GM12878 (cell line): Measurements from ENCODE around the gene ABCC3. TPM values are rescaled to one million over a fixed set of nuclear protein-coding genes. Genes with fewer than 3 reads are reported as not detected.

Source experiments
- ATAC-seq: fragments of 200-7000 bp; cut with Tn5 transposase; 3 replicates; pipeline ENCODE4 v1.9.1; 2020; ENCODE audit warnings: mild to moderate bottlenecking, moderate library complexity
- BruUV-seq: library from RNA; stranded (reverse); fragments of 400-500 nt; replicated peaks from 2 replicates; lab custom pipeline; 2021; lab: Mats Ljungman, UMichigan
- CTCF ChIA-PET: fragments of 300-600 bp; sonication (Branson Sonifier 250); formaldehyde crosslinking; extraction: SDS; loops from one replicate; lab custom pipeline; 2021; ENCODE audit warnings: inconsistent platforms; lab: Yijun Ruan, JAX
- POLR2A ChIA-PET: fragments of 350-600 bp; formaldehyde crosslinking; extraction: SDS; loops from one replicate; lab custom pipeline; 2021; ENCODE audit warnings: inconsistent platforms; lab: Charles Lee
- RAD21 ChIA-PET: fragments of 300-600 bp; sonication (Branson Sonifier 250); formaldehyde crosslinking; loops from one replicate; lab custom pipeline; 2023; ENCODE audit warnings: antibody characterized with exemption; ENCODE audit not compliant: unreplicated experiment; lab: Charles Lee
- SMC1A ChIA-PET: fragments of 300-600 bp; sonication (Branson Sonifier 250); formaldehyde crosslinking; loops from one replicate; lab custom pipeline; 2023; ENCODE audit not compliant: unreplicated experiment, uncharacterized antibody; lab: Charles Lee
- DNase-seq: peaks from one replicate; pipeline ENCODE4 v3.0.0-alpha.2; 2011; ENCODE audit warnings: low read depth, low spot score
- FAIRE-seq: peaks from 3 replicates; lab custom pipeline; 2011; peaks lifted over from hg19 to GRCh38; lab: Jason Lieb, UNC
- H2AFZ ChIP-seq: 2 replicates; pipeline ENCODE4 v1.6.0; 2011; ENCODE audit warnings: low read depth, low read length, control low read depth; ENCODE audit not compliant: control insufficient read depth
- H3K27ac ChIP-seq: 2 replicates; pipeline ENCODE4 v1.5.1; 2011; ENCODE audit warnings: control low read depth; ENCODE audit not compliant: control insufficient read depth, insufficient read depth
- H3K27me3 ChIP-seq, 2 experiments: replicated peaks in 1 of 2; 2 replicates each; pipeline versions ENCODE4 v1.6.0 to v1.6.1; 2011; ENCODE audit warnings: low read length in 1 of 2; ENCODE audit not compliant: control insufficient read depth in 2 of 2, insufficient read depth in 2 of 2
- H3K36me3 ChIP-seq, 2 experiments: 2 replicates each; pipeline ENCODE4 v1.5.1; 2011; ENCODE audit warnings: low read length in 1 of 2; ENCODE audit not compliant: control insufficient read depth in 2 of 2, insufficient read depth in 2 of 2
- H3K4me1 ChIP-seq: 2 replicates; pipeline ENCODE4 v1.6.1; 2011; ENCODE audit warnings: mild to moderate bottlenecking, low read length, moderate library complexity, mixed read lengths; ENCODE audit not compliant: control insufficient read depth, insufficient read depth
- H3K4me2 ChIP-seq: 2 replicates; pipeline ENCODE4 v1.6.0; 2011; ENCODE audit warnings: control low read depth; ENCODE audit not compliant: control insufficient read depth, insufficient read depth
- H3K4me3 ChIP-seq: fragments of 200-600 bp; sonication (generic); 2 replicates; pipeline ENCODE4 v1.5.1; 2016
- H3K79me2 ChIP-seq: 2 replicates; pipeline ENCODE4 v1.6.0; 2011; ENCODE audit warnings: low read length; ENCODE audit not compliant: control insufficient read depth, insufficient read depth
- H3K9ac ChIP-seq: 2 replicates; pipeline ENCODE4 v1.8.0; 2011; ENCODE audit warnings: low read length, control low read depth, mixed read lengths; ENCODE audit not compliant: control insufficient read depth, insufficient read depth
- H3K9me3 ChIP-seq: replicated peaks from 3 replicates; pipeline ENCODE4 v1.5.1; 2011; ENCODE audit warnings: mild to moderate bottlenecking, low read length; ENCODE audit not compliant: control insufficient read depth, insufficient read depth
- H4K20me1 ChIP-seq: 2 replicates; pipeline ENCODE4 v1.6.0; 2011; ENCODE audit not compliant: control insufficient read depth, insufficient read depth
- CUX1 ChIP-seq: IDR thresholded peaks from 2 replicates; pipeline ENCODE4 v1.6.1; 2012; ENCODE audit warnings: improper control_type of control experiment, low read depth, low read length; ENCODE audit not compliant: insufficient replicate concordance
- FOS ChIP-seq: IDR thresholded peaks from 3 replicates; pipeline ENCODE4 v1.6.1; 2011; ENCODE audit warnings: borderline replicate concordance; ENCODE audit not compliant: insufficient read length; ENCODE audit errors: extremely low read depth
- NFYA ChIP-seq: IDR thresholded peaks from 2 replicates; pipeline ENCODE4 v1.6.1; 2011; ENCODE audit warnings: low read depth, mild to moderate bottlenecking, low read length, improper control_type of control experiment, borderline replicate concordance
- POLR2AphosphoS5 ChIP-seq: IDR thresholded peaks from 2 replicates; pipeline ENCODE4 v1.6.1; 2011; ENCODE audit warnings: mild to moderate bottlenecking, low read length, inconsistent platforms
- RELB ChIP-seq: fragments of 450-650 bp; IDR thresholded peaks from 2 replicates; pipeline ENCODE4 v1.6.1; 2017; ENCODE audit warnings: low read depth, mild to moderate bottlenecking, moderate library complexity
- SPI1 ChIP-seq: IDR thresholded peaks from 2 replicates; pipeline ENCODE4 v1.6.1; 2011; ENCODE audit warnings: low read depth, mild to moderate bottlenecking, low read length, moderate library complexity, borderline replicate concordance; ENCODE audit not compliant: insufficient read depth
- SREBF1 ChIP-seq: IDR thresholded peaks from 2 replicates; pipeline ENCODE4 v1.6.1; 2012; ENCODE audit warnings: mild to moderate bottlenecking, low read length
- ZZZ3 ChIP-seq: IDR thresholded peaks from 2 replicates; pipeline ENCODE4 v1.6.1; 2011; ENCODE audit warnings: low read depth; ENCODE audit not compliant: control insufficient read depth, insufficient read length
- WGBS: methylation state at CpG from one replicate; pipeline ENCODE4 v1.1.6; 2016; ENCODE audit warnings: low lambda C conversion rate; ENCODE audit not compliant: insufficient replicate concordance, insufficient coverage; ENCODE audit errors: missing lambda C conversion rate; 5-methylcytosine and 5-hydroxymethylcytosine counted together
- in situ Hi-C: fragments of 300-500 bp; cut with MboI; formaldehyde crosslinking; loops from 9 replicates; pipeline ENCODE4 v1.14.3; 2018; ENCODE audit warnings: mixed read lengths
- intact Hi-C: fragments of 100-400 bp; cut with micrococcal nuclease; formaldehyde crosslinking; loops from one replicate; pipeline ENCODE4 v1.14.2; 2022; ENCODE audit not compliant: unreplicated experiment
- polyA plus RNA-seq, 11 experiments: library from polyadenylated mRNA; depleted of rRNA in 4 of 11; unstranded in 6 of 11; stranded (reverse) in 5 of 11; fragments of >200 nt; fragmentation: Nextera tagmentation in 4 of 11; fragmentation: Illumina TruSeq in 1 of 11; extraction: Ambion mirVana in 4 of 11; extraction: Trizol in 1 of 11; gene quantifications; 1 replicate in 1 of 11; 2 replicates in 10 of 11; pipeline versions ENCODE4 v1.2.1 to v1.2.3, GENCODE V29; 2011 to 2016; ENCODE audit warnings: inconsistent platforms in 2 of 11, missing spikeins in 2 of 11, low read depth in 1 of 11
- total RNA-seq, 4 experiments: library from RNA; depleted of rRNA in 3 of 4; stranded (reverse); fragments of >200 nt in 3 of 4; fragmentation: Illumina TruSeq in 1 of 4; extraction: Trizol in 1 of 4; gene quantifications; 2 replicates each; pipeline versions ENCODE4 v1.2.1 to v1.2.3, GENCODE V29; 2013 to 2021

Gene ABCC3
- total and polyA plus RNA-seq, 10 of the 15 experiments (the other 5 are each of a cell fraction or from before 2014, with no cell fraction given) = 0.21 to 2.3 (median 0.71) TPM; not detected in 6

- DNase-seq (no peak), FAIRE-seq (no peak)
- WGBS = 53% methylated on average over 21 of the region's 21 CpGs
- POLR2A ChIA-PET = no interaction called here
- no peak overlapping the region for H2AFZ ChIP-seq
- no peak overlapping the region for H3K27ac ChIP-seq
- no peaks in the 10 kb centered on the region for H3K36me3 ChIP-seq
- H3K9ac ChIP-seq = no peak overlapping the region
- H4K20me1 ChIP-seq = no peaks in the 10 kb centered on the region
- no peak for TF ChIP-seq POLR2AphosphoS5
- TF ChIP-seq, all 136 proteins: peak for 0
- SMC1A ChIA-PET = no interaction called here
- RAD21 ChIA-PET = no interaction called here
- intact Hi-C loops (no loop called here), in situ Hi-C loops (loop anchor here (5.0 kb wide), 1 partner anchor 53 kb away; no protein-coding TSS in a partner anchor)
- no peaks in the 10 kb centered on the region for H3K4me1 ChIP-seq
- H3K9me3 ChIP-seq = no peaks in the 10 kb centered on the region
- H3K79me2 ChIP-seq = no peaks in the 10 kb centered on the region
- CTCF ChIA-PET = interaction anchor here (0.6 kb wide), 1 partner anchor 108 kb away, joined by 5 read pairs; no protein-coding TSS in a partner anchor
- no peak overlapping the region for H3K4me2 ChIP-seq
- no peak overlapping the region for H3K4me3 ChIP-seq
- no peak for ATAC-seq
- BruUV-seq = no TSS peak
- no peaks in the 10 kb centered on the region for H3K27me3 ChIP-seq
Measured at GRCh38 chr17:50594892-50595291, 39.8 kb upstream of the ABCC3 start.

GRCh38 chr17:50596191-50597037, 38.3 kb upstream of the ABCC3 start:
- no peak for FAIRE-seq
- no peaks in the 10 kb centered on the region for H3K4me1 ChIP-seq
- no peak for DNase-seq
- ChIA-PET SMC1A (no interaction called here), POLR2A (interaction anchor here (0.6 kb wide), 1 partner anchor 261 kb away, joined by 6 read pairs; no protein-coding TSS in a partner anchor), RAD21 (no interaction called here), CTCF (no interaction called here)
- H2AFZ ChIP-seq = no peak overlapping the region
- H3K27me3 ChIP-seq = no peaks in the 10 kb centered on the region
- in situ Hi-C loops = no loop called here
- H3K4me2 ChIP-seq = no peak overlapping the region
- no peaks in the 10 kb centered on the region for H3K79me2 ChIP-seq
- BruUV-seq = no TSS peak
- ATAC-seq = no peak
- no peak overlapping the region for H3K9ac ChIP-seq
- WGBS = 56% methylated on average over 34 of the region's 34 CpGs
- H3K9me3 ChIP-seq = no peaks in the 10 kb centered on the region
- no peak overlapping the region for H3K27ac ChIP-seq
- no peaks in the 10 kb centered on the region for H4K20me1 ChIP-seq
- no peaks in the 10 kb centered on the region for H3K36me3 ChIP-seq
- no peak overlapping the region for H3K4me3 ChIP-seq
- intact Hi-C loops = no loop called here
- TF ChIP-seq SPI1 (no peak), SREBF1 (no peak), RELB (no peak), NFYA (no peak), ZZZ3 (no peak), FOS (no peak), CUX1 (no peak)
